Kidney capillary endothelial cell (primary cell): ENCODE measurements around the gene ASIC2.

Source experiments
- DNase-seq: peaks from one replicate; pipeline ENCODE4 v3.0.0-alpha.2; 2018; ENCODE audit warnings: low spot score

The ASIC2 gene

GRCh38 chr17:33292981-33293867 is at the start of gene ASIC2:
ASIC2 (minus strand) TSS chr17:33293295.
- DNase-seq, result peak; percentile 29

- DNase-seq, result no peak
Measured at GRCh38 chr17:33342025-33342424, 48.9 kb upstream of the ASIC2 start.

GRCh38 chr17:33338242-33338641 is 45.1 kb upstream of the ASIC2 start:
- DNase-seq, result no peak

GRCh38 chr17:33335491-33336173 is 42.5 kb upstream of the ASIC2 start:
- no peak for DNase-seq

- DNase-seq, result no peak
Measured at GRCh38 chr17:33334703-33335102, 41.6 kb upstream of the ASIC2 start.

- no peak for DNase-seq
Measured at GRCh38 chr17:33330877-33331276, 37.8 kb upstream of the ASIC2 start.

GRCh38 chr17:33328129-33328528 is 35.0 kb upstream of the ASIC2 start:
- DNase-seq, result no peak

- DNase-seq, result no peak
Measured at GRCh38 chr17:33324736-33325135, 31.6 kb upstream of the ASIC2 start.

GRCh38 chr17:33322063-33322462 is 29.0 kb upstream of the ASIC2 start:
- DNase-seq, result no peak

GRCh38 chr17:33318241-33318640 is 25.1 kb upstream of the ASIC2 start:
- no peak for DNase-seq

- no peak for DNase-seq
Measured at GRCh38 chr17:33316746-33317145, 23.7 kb upstream of the ASIC2 start.

- no peak for DNase-seq
Measured at GRCh38 chr17:33310296-33310695, 17.2 kb upstream of the ASIC2 start.

- no peak for DNase-seq
Measured at GRCh38 chr17:33303254-33303653, 10.2 kb upstream of the ASIC2 start.

- DNase-seq, result no peak
Measured at GRCh38 chr17:33302394-33302793, 9.3 kb upstream of the ASIC2 start.

- no peak for DNase-seq
Measured at GRCh38 chr17:33300241-33300640, 7.1 kb upstream of the ASIC2 start.

GRCh38 chr17:33299115-33299514 is 6.0 kb upstream of the ASIC2 start:
- DNase-seq, result no peak

- no peak for DNase-seq
Measured at GRCh38 chr17:33297643-33298042, 4.5 kb upstream of the ASIC2 start.

- DNase-seq, result no peak
Measured at GRCh38 chr17:33294994-33295393, 1.9 kb upstream of the ASIC2 start.

GRCh38 chr17:33292201-33292980 is 704 bp downstream of the ASIC2 start:
- peak; percentile 30 for DNase-seq

- peak; percentile 44 for DNase-seq
Measured at GRCh38 chr17:33291248-33292200, 1.6 kb downstream of the ASIC2 start.

GRCh38 chr17:33290253-33290652 is 2.8 kb downstream of the ASIC2 start:
- no peak for DNase-seq
